Measurements from ENCODE around the gene TGFB2.

DNA sequence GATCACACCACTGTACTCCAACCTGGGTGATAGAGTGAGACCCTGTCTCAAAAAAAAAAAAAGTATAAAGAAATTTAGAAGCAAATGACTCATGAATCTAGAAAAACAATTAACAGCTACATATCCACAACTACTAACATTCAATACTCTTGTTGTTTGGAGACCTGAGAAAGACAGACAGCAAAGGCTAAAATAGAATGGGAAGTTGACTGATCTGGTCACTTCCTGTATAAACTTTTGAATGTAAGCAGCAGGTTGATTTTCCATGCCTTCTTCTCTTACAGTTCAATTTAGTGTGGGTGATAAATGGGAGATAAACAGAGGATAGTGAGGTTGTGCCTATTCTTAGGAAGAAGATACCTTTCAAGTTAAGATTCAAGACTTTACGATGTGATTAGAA is 85.2 kb downstream of the TGFB2 start:
- TF ChIP-seq MAX (IDR thresholded peaks at IDR 0.05) (no peak), CTCF (IDR thresholded peaks at IDR 0.05; ENCODE audit: low read depth, low read length, missing input control) (no peak), ZBTB33 (IDR thresholded peaks at IDR 0.05) (no peak), TAF1 (conservative IDR thresholded peaks at IDR 0.05) (no peak), SP1 (IDR thresholded peaks at IDR 0.05) (no peak), HNF4G (IDR thresholded peaks at IDR 0.05) (no peak), GABPA (IDR thresholded peaks at IDR 0.05 in 1 of 2, conservative IDR thresholded peaks at IDR 0.05 in 1 of 2) (no peak), JUND (IDR thresholded peaks at IDR 0.05) (no peak)
- TF ChIP-seq, protein P1, sequence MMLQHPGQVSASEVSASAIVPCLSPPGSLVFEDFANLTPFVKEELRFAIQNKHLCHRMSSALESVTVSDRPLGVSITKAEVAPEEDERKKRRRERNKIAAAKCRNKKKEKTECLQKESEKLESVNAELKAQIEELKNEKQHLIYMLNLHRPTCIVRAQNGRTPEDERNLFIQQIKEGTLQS (IDR thresholded peaks at IDR 0.05): no peak
- TF ChIP-seq, protein P2, sequence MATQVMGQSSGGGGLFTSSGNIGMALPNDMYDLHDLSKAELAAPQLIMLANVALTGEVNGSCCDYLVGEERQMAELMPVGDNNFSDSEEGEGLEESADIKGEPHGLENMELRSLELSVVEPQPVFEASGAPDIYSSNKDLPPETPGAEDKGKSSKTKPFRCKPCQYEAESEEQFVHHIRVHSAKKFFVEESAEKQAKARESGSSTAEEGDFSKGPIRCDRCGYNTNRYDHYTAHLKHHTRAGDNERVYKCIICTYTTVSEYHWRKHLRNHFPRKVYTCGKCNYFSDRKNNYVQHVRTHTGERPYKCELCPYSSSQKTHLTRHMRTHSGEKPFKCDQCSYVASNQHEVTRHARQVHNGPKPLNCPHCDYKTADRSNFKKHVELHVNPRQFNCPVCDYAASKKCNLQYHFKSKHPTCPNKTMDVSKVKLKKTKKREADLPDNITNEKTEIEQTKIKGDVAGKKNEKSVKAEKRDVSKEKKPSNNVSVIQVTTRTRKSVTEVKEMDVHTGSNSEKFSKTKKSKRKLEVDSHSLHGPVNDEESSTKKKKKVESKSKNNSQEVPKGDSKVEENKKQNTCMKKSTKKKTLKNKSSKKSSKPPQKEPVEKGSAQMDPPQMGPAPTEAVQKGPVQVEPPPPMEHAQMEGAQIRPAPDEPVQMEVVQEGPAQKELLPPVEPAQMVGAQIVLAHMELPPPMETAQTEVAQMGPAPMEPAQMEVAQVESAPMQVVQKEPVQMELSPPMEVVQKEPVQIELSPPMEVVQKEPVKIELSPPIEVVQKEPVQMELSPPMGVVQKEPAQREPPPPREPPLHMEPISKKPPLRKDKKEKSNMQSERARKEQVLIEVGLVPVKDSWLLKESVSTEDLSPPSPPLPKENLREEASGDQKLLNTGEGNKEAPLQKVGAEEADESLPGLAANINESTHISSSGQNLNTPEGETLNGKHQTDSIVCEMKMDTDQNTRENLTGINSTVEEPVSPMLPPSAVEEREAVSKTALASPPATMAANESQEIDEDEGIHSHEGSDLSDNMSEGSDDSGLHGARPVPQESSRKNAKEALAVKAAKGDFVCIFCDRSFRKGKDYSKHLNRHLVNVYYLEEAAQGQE (IDR thresholded peaks at IDR 0.05): no peak

Data from liver (tissue), 3 donors.